RPMI8226 (cell line): ENCODE data around the gene RYR2.
"Not testable (repeated sequence)": the region's sequence is repeated elsewhere in the genome, so short reads cannot be mapped to it uniquely, and the experiment has no call there.

Experiments used
- DNase-seq: peaks from one replicate; pipeline ENCODE4 v3.0.0-alpha.2; 2015

The RYR2 gene

GRCh38 chr1:237820634-237821033 is 778.6 kb downstream of the RYR2 start:
- peak; percentile 16 for DNase-seq

GRCh38 chr1:237832858-237833257 is 790.9 kb downstream of the RYR2 start:
- no peak for DNase-seq

- no peak for DNase-seq
Observed at GRCh38 chr1:237834048-237834447, 792.1 kb downstream of the RYR2 start.

- DNase-seq: no peak
Observed at GRCh38 chr1:237834461-237834860, 792.5 kb downstream of the RYR2 start.

GRCh38 chr1:237838320-237838719 is 796.3 kb downstream of the RYR2 start:
- no peak for DNase-seq

GRCh38 chr1:237838904-237839534 is 797.0 kb downstream of the RYR2 start:
- no peak for DNase-seq

- DNase-seq: no peak
Observed at GRCh38 chr1:237841485-237841884, 799.5 kb downstream of the RYR2 start.

GRCh38 chr1:237843516-237843915 is 801.5 kb downstream of the RYR2 start:
- not testable (repeated sequence) for DNase-seq

- peak; percentile 63 for DNase-seq
Observed at GRCh38 chr1:237851210-237851845, 809.3 kb downstream of the RYR2 start.

- DNase-seq: no peak
Observed at GRCh38 chr1:237852342-237852741, 810.4 kb downstream of the RYR2 start.

- DNase-seq: no peak
Observed at GRCh38 chr1:237857455-237857854, 815.5 kb downstream of the RYR2 start.

- DNase-seq: no peak
Observed at GRCh38 chr1:237858992-237859391, 817.0 kb downstream of the RYR2 start.

- DNase-seq: peak; percentile 15
Observed at GRCh38 chr1:237861944-237862343, 820.0 kb downstream of the RYR2 start.

GRCh38 chr1:237863234-237863633 is 821.2 kb downstream of the RYR2 start:
- DNase-seq: no peak

- DNase-seq: peak; percentile 70
Observed at GRCh38 chr1:237864338-237865244, 822.6 kb downstream of the RYR2 start.

- no peak for DNase-seq
Observed at GRCh38 chr1:237867380-237867888, 825.5 kb downstream of the RYR2 start.

- no peak for DNase-seq
Observed at GRCh38 chr1:237868817-237869600, 827.0 kb downstream of the RYR2 start.

GRCh38 chr1:237873487-237874211 is 831.7 kb downstream of the RYR2 start:
- no peak for DNase-seq

- no peak for DNase-seq
Observed at GRCh38 chr1:237875291-237875690, 833.3 kb downstream of the RYR2 start.

- DNase-seq: no peak
Observed at GRCh38 chr1:237877631-237878030, 835.6 kb downstream of the RYR2 start.

GRCh38 chr1:237878406-237878805 is 836.4 kb downstream of the RYR2 start:
- no peak for DNase-seq

GRCh38 chr1:237879195-237879594 is 837.2 kb downstream of the RYR2 start:
- no peak for DNase-seq
